Left hindlimb (tissue), 1 donor: ENCODE results near the gene TMOD1.

Source experiments
- DNase-seq: peaks from one replicate; pipeline ENCODE4 v3.0.0-alpha.2; 2018

TMOD1 gene

GRCh38 chr9:97518909-97519307 lies 17.4 kb downstream of the TMOD1 start:
- no peak for DNase-seq

GRCh38 chr9:97519441-97519970 lies 18.0 kb downstream of the TMOD1 start:
- no peak for DNase-seq

- DNase-seq = no peak
These were observed 20.3 kb downstream of the TMOD1 start for GRCh38 chr9:97521576-97522333.

- no peak for DNase-seq
These were observed 23.0 kb downstream of the TMOD1 start for GRCh38 chr9:97524424-97524823.

- DNase-seq = no peak
These were observed 24.0 kb downstream of the TMOD1 start for GRCh38 chr9:97525451-97525850.

- DNase-seq = no peak
These were observed 25.6 kb downstream of the TMOD1 start for GRCh38 chr9:97526895-97527575.

- DNase-seq = no peak
These were observed 26.4 kb downstream of the TMOD1 start for GRCh38 chr9:97527626-97528528.

- DNase-seq = no peak
These were observed 27.2 kb downstream of the TMOD1 start for GRCh38 chr9:97528529-97529230.

- DNase-seq = no peak
These were observed 28.1 kb downstream of the TMOD1 start for GRCh38 chr9:97529363-97530076.

GRCh38 chr9:97531888-97532376 lies 30.5 kb downstream of the TMOD1 start:
- DNase-seq = no peak

GRCh38 chr9:97534185-97534584 lies 32.7 kb downstream of the TMOD1 start:
- DNase-seq = no peak

GRCh38 chr9:97534961-97535594 lies 33.6 kb downstream of the TMOD1 start:
- no peak for DNase-seq

GRCh38 chr9:97535771-97536170 lies 34.3 kb downstream of the TMOD1 start:
- DNase-seq = no peak

GRCh38 chr9:97536480-97536879 lies 35.0 kb downstream of the TMOD1 start:
- DNase-seq = no peak

GRCh38 chr9:97543561-97543960 lies 42.1 kb downstream of the TMOD1 start:
- no peak for DNase-seq

- DNase-seq = no peak
These were observed 44.0 kb downstream of the TMOD1 start for GRCh38 chr9:97545486-97545885.

GRCh38 chr9:97547098-97547829 lies 45.8 kb downstream of the TMOD1 start:
- DNase-seq = no peak

GRCh38 chr9:97548379-97548778 lies 46.9 kb downstream of the TMOD1 start:
- no peak for DNase-seq

- DNase-seq = no peak
These were observed 47.5 kb downstream of the TMOD1 start for GRCh38 chr9:97548819-97549540.

GRCh38 chr9:97550386-97550785 lies 48.9 kb downstream of the TMOD1 start:
- DNase-seq = no peak
